GM18861 (cell line): ENCODE results near the gene CCDC93.
"Not testable (repeated sequence)": the region's sequence is repeated elsewhere in the genome, so short reads cannot be mapped to it uniquely, and the experiment has no call there.

Experiments
- ATAC-seq: cut with Tn5 transposase; IDR thresholded peaks from one replicate; pipeline ENCODE4 v1.9.1; 2021; ENCODE audit not compliant: unreplicated experiment

Gene CCDC93

DNA sequence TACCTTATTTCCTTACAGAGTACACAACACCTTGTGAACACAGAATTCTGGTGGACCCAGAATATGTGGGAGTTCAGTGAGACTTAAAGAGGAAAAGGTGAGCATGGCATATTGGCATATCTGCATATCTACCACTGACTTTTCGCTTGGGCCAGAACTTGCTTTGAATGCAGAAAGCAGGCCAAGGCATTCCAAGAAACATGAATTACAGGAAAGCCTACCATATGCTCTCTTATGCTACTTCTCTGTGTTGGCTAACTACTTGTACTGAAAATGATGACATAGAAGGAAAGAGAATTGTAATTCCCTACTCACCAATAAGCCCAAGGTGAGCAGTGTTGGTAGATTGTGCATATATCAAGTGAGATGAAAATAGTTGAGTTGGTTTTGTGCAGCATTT lies 31.4 kb upstream of the CCDC93 start:
- ATAC-seq: no peak

DNA sequence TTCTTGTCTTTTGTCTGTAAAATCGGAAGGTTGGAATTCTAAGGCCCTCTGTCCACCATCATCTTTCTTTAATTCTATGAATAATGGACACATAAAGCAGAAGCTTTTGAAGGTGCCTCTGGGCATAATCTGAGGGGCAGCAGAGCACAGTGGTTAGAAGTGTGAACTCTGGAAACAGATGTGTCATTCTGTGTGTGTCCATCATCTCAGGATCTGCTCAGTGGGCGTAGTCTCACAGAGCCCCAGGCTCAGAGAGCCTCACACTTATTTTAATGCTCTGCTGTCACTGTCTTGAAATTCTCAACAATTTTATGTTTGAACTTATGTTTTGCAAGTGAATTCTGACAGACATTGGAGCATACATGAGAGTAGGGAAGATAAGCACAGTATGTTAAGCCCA lies 31.0 kb upstream of the CCDC93 start:
- no peak for ATAC-seq

GRCh38 chr2:118044103-118044716 lies 30.3 kb upstream of the CCDC93 start:
- no peak for ATAC-seq

DNA sequence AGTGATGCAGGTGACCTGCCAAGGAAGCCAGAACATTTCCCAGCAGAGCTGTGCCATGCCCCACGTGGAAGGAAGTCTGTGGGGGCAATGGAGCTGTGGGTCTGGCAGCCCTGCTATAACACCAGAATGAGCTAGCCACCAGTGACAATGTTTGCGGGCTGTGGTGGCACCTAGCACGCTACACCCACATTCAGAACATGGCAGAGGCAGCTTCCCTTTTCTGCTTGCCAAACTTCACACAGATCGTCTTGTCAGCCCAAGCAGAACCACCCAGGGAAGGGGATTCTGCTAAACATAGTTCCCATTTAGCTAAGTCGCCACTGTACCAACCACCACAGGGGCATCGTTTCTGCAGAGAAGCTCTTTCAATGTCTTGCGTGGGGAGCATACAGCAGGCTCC lies 27.0 kb upstream of the CCDC93 start:
- no peak for ATAC-seq

- peak; percentile 94 for ATAC-seq
Measured at GRCh38 chr2:118032169-118033013, 18.5 kb upstream of the CCDC93 start.

- no peak for ATAC-seq
Measured at GRCh38 chr2:118031566-118031965, 17.7 kb upstream of the CCDC93 start.

DNA sequence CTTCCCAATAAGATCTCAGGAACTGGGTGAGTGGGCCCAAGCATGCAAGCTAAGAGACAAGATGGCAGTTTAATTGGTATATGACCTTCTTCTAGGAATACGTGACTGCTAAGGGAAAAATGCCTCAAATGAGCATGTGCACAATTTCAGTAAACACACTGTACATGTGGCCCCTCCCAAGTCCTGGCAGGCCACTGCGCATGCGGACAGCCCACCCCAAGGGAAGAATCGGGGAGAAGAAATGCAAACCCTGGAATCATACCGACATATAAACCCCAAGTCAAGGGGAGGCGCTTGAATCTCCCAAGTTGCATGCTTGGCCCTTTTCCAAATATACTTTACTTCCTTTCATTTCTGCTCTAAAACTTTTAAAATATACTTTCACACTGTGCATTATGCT lies 15.2 kb upstream of the CCDC93 start:
- no peak for ATAC-seq

GRCh38 chr2:118021356-118021755 lies 7.5 kb upstream of the CCDC93 start:
- no peak for ATAC-seq

DNA sequence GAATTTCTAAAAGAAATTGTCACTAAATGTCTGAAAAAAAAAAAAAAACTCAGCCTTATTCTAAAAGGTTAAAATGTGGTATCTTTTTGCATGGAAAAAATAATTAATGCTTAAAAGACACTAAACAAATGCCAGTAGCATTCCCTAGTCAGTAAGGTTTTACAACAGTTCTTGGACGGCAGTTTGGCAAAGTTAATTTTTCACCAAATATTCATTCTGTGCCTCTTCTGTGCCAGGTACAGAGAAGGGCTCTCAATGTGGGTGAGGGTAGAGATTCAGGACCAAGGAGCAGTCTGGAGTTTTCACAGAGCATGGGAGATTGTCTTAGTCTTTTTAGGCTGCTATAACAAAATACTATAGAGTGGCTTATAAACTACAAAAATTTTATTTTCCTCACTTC lies 6.0 kb upstream of the CCDC93 start:
- no peak for ATAC-seq

GRCh38 chr2:118016911-118017310 lies 3.0 kb upstream of the CCDC93 start:
- ATAC-seq: no peak

GRCh38 chr2:118015761-118016160 lies 1.9 kb upstream of the CCDC93 start:
- not testable (repeated sequence) for ATAC-seq

DNA sequence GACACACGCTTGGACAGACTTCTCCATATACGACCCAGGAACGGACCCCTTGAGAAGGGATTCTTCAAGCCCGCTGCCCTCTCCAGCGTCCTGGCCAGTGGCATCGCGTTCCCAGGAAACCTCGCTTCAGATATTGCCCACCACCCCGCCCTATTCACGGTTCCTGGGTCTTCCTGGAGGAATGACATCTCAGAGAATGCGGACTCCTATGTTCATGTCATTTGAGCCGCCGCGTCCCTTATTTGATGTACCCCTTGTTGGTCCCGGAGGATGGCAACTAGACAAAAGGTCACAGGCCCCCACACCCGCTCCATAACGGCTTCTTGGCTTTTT lies 588 bp upstream of the CCDC93 start:
- no peak for ATAC-seq

DNA sequence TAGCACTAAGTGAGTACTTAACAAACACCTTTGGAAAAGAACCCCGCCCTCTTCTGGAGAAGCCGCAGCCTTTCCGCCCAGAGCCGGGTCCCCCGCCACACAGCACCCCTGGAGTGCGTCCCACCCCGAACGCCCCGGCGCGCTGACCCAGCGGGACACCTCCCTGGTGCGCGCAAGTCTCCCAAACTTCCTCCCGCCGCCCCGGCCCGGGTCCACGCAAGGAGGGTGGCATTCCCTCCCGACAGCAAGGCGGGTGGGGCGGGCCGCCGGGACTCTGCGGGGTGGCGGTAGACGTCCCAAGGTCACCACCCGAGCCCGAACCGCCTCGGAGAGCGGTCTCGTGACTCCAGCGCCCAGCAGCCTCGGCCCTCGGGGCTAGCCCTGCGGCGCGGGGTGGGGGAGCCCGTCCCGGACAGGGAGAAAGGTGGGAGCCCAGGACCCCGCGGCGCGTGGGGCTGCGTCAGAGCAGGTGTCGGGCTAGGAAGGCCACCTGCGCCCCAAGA lies 598 bp downstream of the CCDC93 start:
- ATAC-seq: peak; percentile 23

DNA sequence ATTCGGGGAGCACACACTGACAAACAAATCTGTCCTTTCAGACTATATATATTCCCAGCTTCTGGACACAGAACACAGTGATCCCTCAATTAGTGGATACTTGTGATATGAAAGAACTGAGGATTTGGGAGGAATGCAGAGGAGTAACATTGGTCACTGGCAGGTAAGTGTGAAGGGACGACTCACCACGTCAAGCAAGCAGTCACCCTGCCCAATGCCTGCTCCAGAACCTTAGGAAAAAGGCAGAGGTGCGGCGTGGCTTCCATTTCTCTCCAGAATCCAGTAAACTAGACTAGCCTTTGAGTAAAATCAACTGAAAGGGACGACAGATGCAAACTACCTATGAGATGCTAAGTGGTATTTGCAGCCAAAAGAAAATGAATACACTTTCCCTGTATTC lies 1.1 kb downstream of the CCDC93 start:
- no peak for ATAC-seq

GRCh38 chr2:118010473-118010872 lies 3.4 kb downstream of the CCDC93 start:
- ATAC-seq: no peak

- ATAC-seq: no peak
Measured at GRCh38 chr2:118006861-118007260, 7.0 kb downstream of the CCDC93 start.

- ATAC-seq: no peak
Measured at GRCh38 chr2:118006326-118006725, 7.5 kb downstream of the CCDC93 start.

GRCh38 chr2:118003396-118003824 lies 10.5 kb downstream of the CCDC93 start:
- ATAC-seq: peak; percentile 99

DNA sequence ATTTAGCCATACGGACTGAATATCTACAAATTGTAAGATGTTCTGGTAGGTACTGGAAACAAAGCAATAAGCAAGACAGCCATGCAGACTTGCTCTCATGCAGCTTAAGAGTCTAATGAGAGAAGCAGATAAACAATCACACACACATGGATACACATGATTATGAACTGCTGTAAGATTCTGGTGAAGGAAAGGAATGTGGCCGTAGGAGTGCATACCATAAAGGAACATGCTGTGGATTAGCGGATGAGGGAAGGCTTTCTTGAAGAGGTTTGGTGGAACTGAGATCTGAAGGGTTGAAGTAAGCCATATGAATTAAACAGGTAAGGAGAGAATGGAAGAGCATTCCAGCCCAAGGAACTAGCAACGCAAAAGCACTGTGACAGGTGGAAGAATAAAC lies 13.8 kb downstream of the CCDC93 start:
- no peak for ATAC-seq

DNA sequence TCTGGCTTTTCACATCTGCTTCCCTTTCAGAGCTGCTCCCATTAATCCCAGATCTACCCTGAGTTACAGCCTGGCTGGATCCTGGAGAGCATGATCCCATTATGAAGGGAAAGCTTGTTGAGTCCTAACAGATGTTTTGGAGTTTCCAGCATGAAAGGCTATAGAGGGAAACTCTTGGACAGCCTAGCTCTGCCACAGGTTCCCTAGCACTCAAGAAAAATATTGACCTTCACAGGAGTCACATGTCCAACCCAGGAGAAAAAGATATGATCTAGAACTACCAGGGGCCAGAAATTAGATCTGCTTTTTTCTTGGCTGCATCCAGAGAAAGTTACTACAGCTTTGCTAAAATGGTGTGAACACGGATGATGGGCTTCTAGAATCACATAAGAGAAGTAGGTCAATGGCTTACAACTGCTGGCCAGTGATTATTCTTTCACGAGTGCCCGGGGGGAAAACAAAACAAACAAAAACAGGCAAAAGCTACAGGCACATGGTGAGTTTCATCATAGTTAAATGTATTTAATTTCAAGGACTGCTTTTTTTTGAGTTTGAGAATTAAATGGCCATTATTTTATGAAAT lies 15.9 kb downstream of the CCDC93 start:
- ATAC-seq: no peak

GRCh38 chr2:117996525-117996924 lies 17.3 kb downstream of the CCDC93 start:
- no peak for ATAC-seq

DNA sequence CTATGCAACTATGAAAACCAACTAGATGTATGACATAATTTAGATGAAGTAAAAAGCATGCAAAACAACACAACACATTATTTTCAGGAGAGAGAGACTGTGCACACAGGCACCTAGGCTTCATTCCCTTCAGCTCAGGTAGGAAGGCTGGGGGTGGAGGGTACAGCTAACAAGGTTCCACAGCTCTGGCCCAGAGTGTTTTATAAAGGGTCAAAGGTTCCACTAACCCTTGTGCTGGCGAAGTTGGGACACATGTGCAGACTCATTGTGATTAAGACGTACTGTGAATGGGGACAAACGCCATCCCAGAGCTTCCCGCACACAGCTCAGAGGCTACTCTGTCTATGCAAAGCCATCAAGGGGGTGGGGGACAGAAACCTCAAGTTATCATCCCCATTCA lies 19.1 kb downstream of the CCDC93 start:
- ATAC-seq: no peak
